HG03432 (cell line): Measurements from ENCODE around the gene NUP188.
"Not testable (repeated sequence)": the region's sequence is repeated elsewhere in the genome, so short reads cannot be mapped to it uniquely, and the experiment has no call there.

Experiments
- ATAC-seq: cut with Tn5 transposase; IDR thresholded peaks from one replicate; pipeline ENCODE4 v1.9.1; 2021; ENCODE audit warnings: mild to moderate bottlenecking, moderate library complexity; ENCODE audit not compliant: unreplicated experiment

Gene NUP188

GRCh38 chr9:128940946-128941755 lies 6.3 kb upstream of the NUP188 start:
- no peak for ATAC-seq

GRCh38 chr9:128943832-128944620 lies 3.5 kb upstream of the NUP188 start:
- no peak for ATAC-seq

GRCh38 chr9:128944966-128945365 lies 2.5 kb upstream of the NUP188 start:
- ATAC-seq: not testable (repeated sequence)

DNA sequence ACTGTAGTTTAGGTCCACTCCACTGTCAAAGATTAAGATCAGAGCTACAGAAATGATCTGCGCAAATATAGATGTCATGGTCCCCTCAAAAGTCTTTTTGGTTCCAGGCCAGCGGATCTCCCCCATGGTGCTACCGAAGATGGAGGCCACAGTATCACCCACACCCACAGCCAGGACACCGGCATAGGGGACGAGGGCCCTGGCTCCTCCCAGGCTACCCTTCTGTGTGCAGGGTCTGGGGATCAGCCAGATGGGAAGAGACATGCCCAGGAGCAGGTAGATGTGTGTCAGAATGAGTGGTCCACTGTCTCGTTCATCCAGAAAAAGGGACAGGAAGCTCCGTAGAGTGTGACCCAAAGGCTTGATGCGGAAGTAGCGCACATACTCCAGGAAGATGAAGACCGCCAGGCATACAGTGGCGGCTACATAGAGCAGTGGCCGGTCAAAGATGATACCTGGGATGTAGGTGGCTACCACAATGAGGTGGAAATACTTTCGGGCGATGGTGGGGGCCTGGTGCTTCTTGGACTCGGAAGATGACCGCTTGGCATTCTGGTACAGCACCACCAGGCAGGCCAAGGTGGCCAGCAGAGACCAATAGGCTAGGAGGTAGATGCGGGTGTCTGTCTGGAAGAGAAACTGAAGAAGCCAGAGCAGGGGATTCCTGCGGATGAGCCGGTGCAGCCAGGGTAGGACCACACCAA lies 1.5 kb upstream of the NUP188 start:
- no peak for ATAC-seq

GRCh38 chr9:128946571-128947276 lies 775 bp upstream of the NUP188 start:
- no peak for ATAC-seq

- ATAC-seq: no peak
These were observed 297 bp upstream of the NUP188 start for GRCh38 chr9:128947277-128947526.

DNA sequence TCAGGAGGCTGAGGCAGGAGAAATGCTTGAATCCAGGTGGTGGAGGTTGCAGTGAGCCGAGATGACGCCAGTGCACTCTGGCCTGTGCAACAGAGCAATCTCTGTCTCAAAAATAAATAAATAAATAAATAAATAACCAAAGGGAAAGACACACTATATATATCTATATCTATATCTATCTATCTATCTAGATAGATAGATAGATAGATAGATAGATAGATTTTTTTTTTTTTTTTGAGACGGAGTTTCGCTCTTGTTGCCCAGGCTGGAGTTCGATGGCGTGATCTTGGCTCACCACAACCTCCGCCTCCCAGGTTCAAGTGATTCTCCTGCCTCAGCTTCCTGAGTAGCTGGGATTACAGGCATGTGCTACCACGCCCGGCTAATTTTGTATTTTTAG lies 13.9 kb downstream of the NUP188 start:
- not testable (repeated sequence) for ATAC-seq

DNA sequence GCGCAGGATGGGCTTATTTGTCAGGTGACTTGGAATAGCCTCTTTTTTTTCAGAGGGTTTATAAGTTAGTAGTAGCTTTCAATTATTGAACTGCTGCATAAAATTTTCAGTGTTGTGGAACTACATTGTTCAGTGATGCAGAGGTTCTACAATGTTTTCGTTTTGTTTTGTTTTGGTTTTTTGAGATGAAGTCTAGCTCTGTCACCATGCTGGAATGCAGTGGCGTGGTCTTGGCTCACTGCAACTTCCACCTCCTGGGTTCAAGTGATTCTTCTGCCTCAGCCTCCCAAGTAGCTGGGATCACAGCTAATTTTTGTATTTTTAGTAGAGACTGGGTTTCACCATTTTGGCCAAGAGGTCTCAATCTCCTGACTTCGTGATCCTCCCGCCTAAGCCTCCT lies 22.0 kb downstream of the NUP188 start:
- ATAC-seq: no peak

- ATAC-seq: no peak
These were observed 25.5 kb downstream of the NUP188 start for GRCh38 chr9:128972956-128973355.

- ATAC-seq: no peak
These were observed 31.6 kb downstream of the NUP188 start for GRCh38 chr9:128979111-128979510.

- no peak for ATAC-seq
These were observed 36.0 kb downstream of the NUP188 start for GRCh38 chr9:128983536-128983935.

- no peak for ATAC-seq
These were observed 39.2 kb downstream of the NUP188 start for GRCh38 chr9:128986671-128987070.

DNA sequence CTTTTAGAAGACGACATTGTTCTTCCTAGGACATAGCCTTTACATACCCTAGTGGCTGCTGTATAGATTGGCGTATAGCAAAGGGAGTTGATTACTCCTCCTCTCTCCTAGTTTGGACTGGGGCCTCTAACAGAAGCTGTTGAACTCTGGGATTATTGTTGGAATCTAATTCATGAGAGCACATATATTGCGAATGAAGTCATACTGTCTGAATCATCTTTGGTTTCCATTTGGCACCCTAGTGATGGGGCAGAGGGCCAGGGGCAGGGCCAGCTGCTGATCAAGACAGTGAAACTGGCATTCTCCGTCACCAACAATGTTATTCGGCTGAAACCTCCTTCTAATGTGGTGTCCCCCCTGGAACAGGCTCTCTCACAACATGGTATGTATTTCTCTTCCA lies 40.3 kb downstream of the NUP188 start:
- no peak for ATAC-seq

GRCh38 chr9:128992995-128993394 lies 45.5 kb downstream of the NUP188 start:
- ATAC-seq: no peak

DNA sequence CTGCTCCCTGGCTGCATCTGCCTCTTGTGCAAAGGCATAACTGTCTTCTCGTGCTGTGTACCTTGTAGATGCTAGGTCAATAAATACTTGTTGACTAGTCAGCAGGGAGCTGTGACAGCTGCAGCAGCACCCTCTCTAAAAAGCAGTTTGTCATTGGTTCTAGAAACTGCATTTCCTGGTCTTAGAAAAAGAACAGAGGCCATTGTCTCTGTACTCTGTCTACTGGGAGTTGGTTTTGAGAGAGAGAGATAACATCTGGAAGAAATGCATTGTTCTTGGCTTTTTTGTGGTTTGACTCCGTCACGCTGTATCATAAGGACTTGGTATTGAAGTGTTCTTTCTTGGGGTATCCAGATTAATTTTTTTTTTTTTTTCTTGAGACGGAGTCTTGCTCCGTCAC lies 48.3 kb downstream of the NUP188 start:
- no peak for ATAC-seq

DNA sequence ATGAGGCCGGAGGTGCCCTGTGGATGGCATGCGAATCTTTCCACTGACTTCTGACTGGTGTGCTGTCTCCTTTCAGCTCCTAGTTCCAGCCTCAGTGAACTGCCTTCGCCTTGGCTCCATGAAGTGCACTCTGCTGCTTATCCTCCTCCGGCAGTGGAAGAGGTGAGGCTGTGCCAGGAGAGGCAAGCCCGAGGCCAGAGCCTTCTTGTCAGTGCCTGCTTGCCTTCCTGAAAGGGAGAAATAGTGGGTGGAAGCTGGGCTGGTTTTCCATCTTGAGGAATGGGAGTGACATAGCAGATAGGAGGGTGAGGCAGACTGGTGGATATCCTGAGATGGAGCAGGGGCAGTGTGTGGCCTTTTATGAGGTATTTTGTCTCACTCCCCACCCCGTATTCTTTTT lies 51.0 kb downstream of the NUP188 start:
- ATAC-seq: no peak

DNA sequence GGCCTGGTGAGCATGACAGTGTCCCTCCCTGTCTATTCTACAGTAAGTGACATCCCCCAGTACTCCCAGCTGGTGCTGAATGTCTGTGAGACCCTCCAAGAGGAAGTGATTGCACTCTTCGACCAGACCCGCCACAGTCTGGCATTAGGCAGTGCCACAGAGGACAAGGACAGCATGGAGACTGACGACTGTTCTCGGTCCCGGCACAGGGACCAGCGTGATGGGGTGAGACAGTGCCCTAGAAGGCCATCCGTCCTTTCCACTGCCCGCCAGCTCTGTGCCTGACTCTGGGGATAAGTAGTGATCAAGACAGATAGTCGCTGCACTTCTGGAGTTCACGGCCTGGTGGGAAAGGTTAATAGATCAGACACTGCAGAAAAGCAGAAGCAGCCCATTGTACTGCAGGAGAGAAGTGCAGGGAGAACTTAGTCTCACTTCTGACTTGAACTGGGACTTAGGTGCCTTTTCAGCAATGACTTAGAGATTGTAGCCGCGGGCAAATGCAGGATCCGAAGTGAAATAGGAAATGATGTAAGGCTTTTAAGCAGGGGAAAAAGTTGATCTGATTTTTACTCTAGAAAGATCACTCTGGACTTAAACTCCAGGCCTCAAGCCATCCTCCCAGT lies 52.2 kb downstream of the NUP188 start:
- no peak for ATAC-seq

GRCh38 chr9:129001504-129002325 lies 54.2 kb downstream of the NUP188 start:
- ATAC-seq: no peak

DNA sequence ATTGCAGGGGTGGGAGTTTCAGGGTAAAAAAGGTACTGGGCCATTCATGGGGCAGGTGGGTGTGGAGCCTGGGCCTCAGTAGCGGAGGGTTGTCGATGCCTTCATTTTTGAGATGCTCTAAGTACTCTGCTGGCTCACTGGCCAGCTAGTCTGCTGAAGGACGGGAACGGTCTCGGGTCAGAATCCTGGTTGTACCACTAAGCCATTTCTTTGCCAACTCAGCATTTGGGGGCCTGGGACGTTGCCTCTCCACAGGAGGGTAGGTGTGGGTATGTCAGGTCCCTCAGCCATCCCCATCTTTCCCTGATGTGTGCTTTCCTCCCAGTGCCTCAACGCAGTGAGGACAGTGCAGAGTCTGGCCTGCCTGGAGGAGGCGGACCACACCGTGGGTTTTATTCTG lies 55.5 kb downstream of the NUP188 start:
- ATAC-seq: no peak

- not testable (repeated sequence) for ATAC-seq
These were observed 56.7 kb downstream of the NUP188 start for GRCh38 chr9:129004173-129004572.
